CD4-positive, alpha-beta memory T cell (primary cell): Measurements from ENCODE around the gene BGLAP. TPM values are rescaled to one million over a fixed set of nuclear protein-coding genes. Genes with fewer than 3 reads are reported as not detected.

Source experiments
- CTCF ChIA-PET: fragments of 350-600 bp; sonication (Branson Sonifier 250); formaldehyde crosslinking; loops from one replicate; lab custom pipeline; 2021; ENCODE audit warnings: inconsistent platforms; ENCODE audit not compliant: partially characterized antibody; lab: Charles Lee
- POLR2A ChIA-PET: fragments of 350-600 bp; sonication (Branson Sonifier 250); formaldehyde crosslinking; loops from one replicate; lab custom pipeline; 2021; ENCODE audit not compliant: partially characterized antibody; lab: Charles Lee
- DNase-seq, 5 donors: peaks; one replicate each; pipeline versions ENCODE4 v3.0.0 to v3.0.0-alpha.2; 2020 to 2022; ENCODE audit warnings: mixed read lengths in 1 of 5
- H3K27ac ChIP-seq: one replicate; pipeline ENCODE4 v1.7.0; 2013; ENCODE audit warnings: low read depth, low read length
- H3K27me3 ChIP-seq: 2 replicates; pipeline ENCODE4 v1.7.0; 2013; ENCODE audit warnings: mild to moderate bottlenecking, low read length, moderate library complexity; ENCODE audit not compliant: insufficient read depth
- H3K36me3 ChIP-seq: 2 replicates; pipeline ENCODE4 v1.7.0; 2013; ENCODE audit warnings: mild to moderate bottlenecking, low read length, moderate library complexity; ENCODE audit not compliant: insufficient read depth
- H3K4me1 ChIP-seq: 2 replicates; pipeline ENCODE4 v1.7.0; 2013; ENCODE audit warnings: mild to moderate bottlenecking, low read length, moderate library complexity; ENCODE audit not compliant: insufficient read depth
- H3K4me3 ChIP-seq, 2 donors: one replicate each; pipeline ENCODE4 v1.7.0; 2013; ENCODE audit warnings: low read length in 2 of 2, mild to moderate bottlenecking in 1 of 2
- H3K9me3 ChIP-seq, 2 donors: one replicate each; pipeline ENCODE4 v1.7.0; 2013; ENCODE audit warnings: low read length in 2 of 2, control low read depth in 1 of 2; ENCODE audit not compliant: control insufficient read depth in 1 of 2
- H3K27ac Mint-ChIP-seq, 7 donors: one replicate each; pipeline ENCODE4 v1.8.0; 2020 to 2021; ENCODE audit warnings: mixed read lengths in 7 of 7, mild to moderate bottlenecking in 6 of 7, inconsistent platforms in 3 of 7, moderate library complexity in 3 of 7
- H3K27me3 Mint-ChIP-seq, 2 donors: one replicate each; pipeline ENCODE4 v1.8.0; 2020 to 2021; ENCODE audit warnings: mixed read lengths in 2 of 2
- H3K36me3 Mint-ChIP-seq, 2 donors: one replicate each; pipeline ENCODE4 v1.8.0; 2020 to 2021; ENCODE audit warnings: mixed read lengths in 2 of 2, inconsistent platforms in 1 of 2, mild to moderate bottlenecking in 1 of 2
- H3K4me1 Mint-ChIP-seq, 4 donors: one replicate each; pipeline ENCODE4 v1.8.0; 2020 to 2021; ENCODE audit warnings: mixed read lengths in 4 of 4, mild to moderate bottlenecking in 1 of 4
- H3K4me3 Mint-ChIP-seq, 8 donors: one replicate each; pipeline ENCODE4 v1.8.0; 2020 to 2021; ENCODE audit warnings: mixed read lengths in 8 of 8, mild to moderate bottlenecking in 7 of 8, moderate library complexity in 6 of 8, inconsistent platforms in 3 of 8
- H3K9me3 Mint-ChIP-seq, 8 donors: one replicate each; pipeline ENCODE4 v1.8.0; 2020 to 2021; ENCODE audit warnings: mixed read lengths in 8 of 8, mild to moderate bottlenecking in 5 of 8, inconsistent platforms in 3 of 8, moderate library complexity in 1 of 8
- intact Hi-C: fragments of 100-400 bp; cut with micrococcal nuclease; formaldehyde crosslinking; loops from one replicate; pipeline ENCODE4 v1.15.1; 2023
- polyA plus RNA-seq, 2 donors: library from polyadenylated mRNA; unstranded; fragments of 300-500 nt; fragmentation: Illumina TruSeq; gene quantifications; one replicate each; pipeline ENCODE4 v1.2.3, GENCODE V29; 2021
- total RNA-seq, 2 experiments: library from RNA; stranded (reverse); gene quantifications; one replicate each; pipeline ENCODE4 v1.2.3, GENCODE V29; 2021

BGLAP gene
- total and polyA plus RNA-seq, 4 experiments from 2014 or later = 7.2 to 7.7 TPM; not detected in 2

DNA sequence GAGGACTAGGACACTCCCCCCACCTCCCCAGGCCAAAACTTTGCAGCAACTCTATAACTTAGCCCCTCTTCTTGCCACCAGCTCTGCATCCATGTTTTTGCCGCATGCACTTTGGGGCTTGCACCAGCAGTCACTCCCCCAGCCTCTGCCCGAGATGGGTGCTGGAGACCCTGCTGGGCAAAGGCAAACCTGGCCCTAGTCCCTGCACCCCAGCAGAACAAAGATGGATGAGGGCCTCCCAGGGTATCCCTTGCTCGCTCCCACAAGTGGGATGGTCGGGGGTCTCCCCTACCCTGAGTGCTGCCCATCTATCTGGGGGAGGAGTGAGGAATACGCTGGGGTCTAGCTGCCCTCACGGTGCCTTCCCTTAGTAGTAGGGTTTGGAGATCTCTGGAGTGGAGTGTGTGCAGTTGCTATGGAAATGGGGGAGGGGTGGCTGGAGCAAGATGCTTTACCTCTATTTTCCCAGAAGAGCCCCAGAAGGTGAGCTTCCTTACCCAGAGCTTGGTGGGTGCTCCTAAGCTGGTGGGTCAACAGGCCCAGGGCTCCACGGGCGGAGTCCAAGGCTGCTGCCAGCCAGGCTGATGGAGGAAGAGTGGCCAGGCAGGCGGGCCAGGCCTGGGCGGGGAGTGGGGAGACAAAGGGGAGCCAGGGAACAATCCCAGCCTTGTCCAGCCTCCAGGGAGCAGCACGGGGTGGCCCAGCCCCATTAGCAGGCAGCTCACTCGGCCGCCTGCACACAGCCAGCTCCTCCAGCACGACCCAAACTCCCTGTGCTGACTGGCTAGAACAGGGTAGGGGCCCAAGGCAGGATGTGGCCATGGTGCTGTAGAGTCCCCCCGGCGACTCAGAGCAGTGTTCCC lies 5.7 kb downstream of the BGLAP start, which contains the start of gene PAQR6:
TSS of gene PAQR6 (minus strand) at position 597 of the 863 bp plus-strand sequence. CDS start 1,325 bp downstream, outside the sequence.
- CTCF ChIA-PET = interaction anchor here (0.6 kb wide), 1 partner anchor 20 kb away, joined by 6 read pairs; no protein-coding TSS in a partner anchor
- no peak for DNase-seq

DNA sequence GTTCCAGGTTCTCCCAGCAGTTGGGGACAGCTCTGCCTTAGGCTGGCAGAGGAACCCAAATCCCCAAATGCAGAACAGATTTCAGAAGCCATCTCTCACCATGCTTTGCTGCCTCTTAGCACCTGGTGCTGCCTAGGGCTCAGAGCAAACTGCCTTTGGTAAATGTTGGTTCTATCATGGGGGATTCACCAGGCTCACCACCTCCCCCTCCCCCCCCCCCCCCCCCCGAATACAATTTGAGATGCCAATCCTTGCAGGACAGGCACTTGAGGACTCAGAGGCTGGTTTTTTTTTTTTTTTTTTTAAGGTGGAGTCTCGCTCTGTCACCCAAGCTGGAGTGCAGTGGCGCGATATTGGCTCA lies 6.3 kb downstream of the BGLAP start:
- no peak for DNase-seq
- Mint-ChIP-seq H3K36me3 (peaks cover 13 to 32% of the 10 kb centered on the region in 2 donors), H3K9me3 (no peaks in the 10 kb centered on the region), H3K27ac (peak overlapping the region in 4 of 7 donors; percentile 41 to 52 (median 47)), H3K4me3 (no peak overlapping the region), H3K27me3 (no peaks in the 10 kb centered on the region), H3K4me1 (peaks cover 14 to 44% (median 26%) of the 10 kb centered on the region in 4 donors)
- no peaks in the 10 kb centered on the region for H3K27me3 ChIP-seq
- no peak overlapping the region for H3K27ac ChIP-seq
- ChIA-PET POLR2A (no interaction called here), CTCF (interaction anchor here (0.6 kb wide), 1 partner anchor 21 kb away, joined by 6 read pairs; no protein-coding TSS in a partner anchor)
- H3K4me1 ChIP-seq = peaks cover 28% of the 10 kb centered on the region
- no peak overlapping the region for H3K4me3 ChIP-seq
- intact Hi-C loops = no loop called here
- H3K9me3 ChIP-seq = no peaks in the 10 kb centered on the region
- H3K36me3 ChIP-seq = peaks cover 31% of the 10 kb centered on the region

More for the DNA sequence above, 5.7 kb downstream of the BGLAP start, which contains the start of gene PAQR6:
- H3K36me3 Mint-ChIP-seq = peaks cover 7 to 26% of the 10 kb centered on the region in 2 donors
- no peaks in the 10 kb centered on the region for H3K9me3 Mint-ChIP-seq
- H3K27ac Mint-ChIP-seq = peak within 1 kb of the TSS in 6 of 7 donors; percentile 15 to 62 (median 48)
- no peaks in the 10 kb centered on the region for H3K9me3 ChIP-seq
- H3K4me3 Mint-ChIP-seq = peak within 1 kb of the TSS in 5 of 8 donors; percentile 26 to 39 (median 31)
- H3K36me3 ChIP-seq = peaks cover 25% of the 10 kb centered on the region
- intact Hi-C loops = no loop called here
- H3K4me1 ChIP-seq = peaks cover 28% of the 10 kb centered on the region
- no peak within 1 kb of the TSS for H3K27ac ChIP-seq
- H3K4me1 Mint-ChIP-seq = peaks cover 14 to 38% (median 23%) of the 10 kb centered on the region in 4 donors
- no peaks in the 10 kb centered on the region for H3K27me3 ChIP-seq
- POLR2A ChIA-PET = no interaction called here
- no peaks in the 10 kb centered on the region for H3K27me3 Mint-ChIP-seq
- no peak within 1 kb of the TSS for H3K4me3 ChIP-seq

DNA sequence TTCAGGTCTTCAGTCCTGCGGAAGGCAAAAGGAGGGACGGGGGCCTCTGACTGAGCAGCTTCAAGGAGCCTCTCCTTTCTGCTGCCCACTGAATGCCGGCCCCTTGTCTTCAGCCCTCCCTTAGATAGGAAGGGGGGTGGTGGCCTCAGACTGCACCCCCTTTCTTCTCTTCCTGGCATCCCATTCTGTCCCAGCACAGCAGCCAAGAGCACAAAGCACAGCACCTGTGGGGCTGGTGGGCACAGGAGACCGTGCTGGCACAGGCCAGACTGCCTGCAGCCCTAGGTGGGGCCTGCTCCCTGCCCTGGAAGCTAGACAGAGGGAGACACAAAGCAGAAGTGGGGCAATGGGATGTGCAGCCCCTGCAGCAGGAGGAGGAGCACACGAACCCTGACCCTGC lies 7.6 kb downstream of the BGLAP start:
- Histone ChIP-seq H3K27me3 (no peaks in the 10 kb centered on the region), H3K4me1 (peaks cover 28% of the 10 kb centered on the region), H3K36me3 (peaks cover 44% of the 10 kb centered on the region), H3K4me3 (no peak overlapping the region), H3K9me3 (no peaks in the 10 kb centered on the region), H3K27ac (no peak overlapping the region)
- Mint-ChIP-seq H3K36me3 (peaks cover 22 to 38% of the 10 kb centered on the region in 2 donors), H3K4me3 (no peak overlapping the region), H3K27me3 (no peaks in the 10 kb centered on the region), H3K27ac (peak overlapping the region in 2 of 7 donors; percentile 19 to 29), H3K9me3 (no peaks in the 10 kb centered on the region), H3K4me1 (peaks cover 14 to 37% (median 24%) of the 10 kb centered on the region in 4 donors)
- no peak for DNase-seq
- POLR2A ChIA-PET = no interaction called here
- intact Hi-C loops = no loop called here
- CTCF ChIA-PET = no interaction called here

DNA sequence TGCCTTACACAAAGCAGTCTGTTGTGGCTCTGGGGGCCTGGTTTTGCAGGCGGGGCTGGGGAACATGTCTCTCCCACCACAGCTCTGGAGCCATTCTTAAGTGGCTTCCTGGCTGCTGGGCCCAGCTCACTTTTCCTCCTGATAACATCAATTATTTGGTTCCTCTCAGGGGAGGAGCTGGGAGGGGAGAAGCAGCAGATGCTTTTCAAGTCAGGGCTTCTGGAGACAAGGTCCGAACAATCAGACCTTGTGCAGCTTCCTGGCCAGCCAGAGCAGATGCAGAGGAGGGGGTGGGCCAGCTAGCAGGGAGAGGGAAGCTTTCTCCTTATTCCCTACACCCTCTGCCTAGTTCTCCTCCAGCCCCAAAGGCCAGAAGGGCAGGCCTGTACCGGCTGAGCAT lies 9.5 kb downstream of the BGLAP start:
- CTCF ChIA-PET = interaction anchor here (1.2 kb wide), 1 partner anchor 186 kb away, joined by 3 read pairs; no protein-coding TSS in a partner anchor
- Mint-ChIP-seq H3K4me3 (peak overlapping the region in 2 of 8 donors; percentile 25 to 50), H3K9me3 (no peaks in the 10 kb centered on the region), H3K27ac (peak overlapping the region in 5 of 7 donors; percentile 70 to 87 (median 76)), H3K36me3 (peaks cover 29 to 45% of the 10 kb centered on the region in 2 donors), H3K27me3 (no peaks in the 10 kb centered on the region), H3K4me1 (peaks cover 3 to 26% (median 13%) of the 10 kb centered on the region in 4 donors)
- H3K4me1 ChIP-seq = peaks cover 13% of the 10 kb centered on the region
- H3K27ac ChIP-seq = no peak overlapping the region
- no peak for DNase-seq
- H3K9me3 ChIP-seq = no peaks in the 10 kb centered on the region
- no peaks in the 10 kb centered on the region for H3K27me3 ChIP-seq
- intact Hi-C loops = no loop called here
- peaks cover 52% of the 10 kb centered on the region for H3K36me3 ChIP-seq
- H3K4me3 ChIP-seq = no peak overlapping the region
- POLR2A ChIA-PET = interaction anchor here (1.0 to 1.2 kb wide), 5 partner anchors 22 to 44 kb away, joined by 3 to 4 read pairs (median 3); partner anchors contain the start of genes GLMP, PMF1 and SMG5

DNA sequence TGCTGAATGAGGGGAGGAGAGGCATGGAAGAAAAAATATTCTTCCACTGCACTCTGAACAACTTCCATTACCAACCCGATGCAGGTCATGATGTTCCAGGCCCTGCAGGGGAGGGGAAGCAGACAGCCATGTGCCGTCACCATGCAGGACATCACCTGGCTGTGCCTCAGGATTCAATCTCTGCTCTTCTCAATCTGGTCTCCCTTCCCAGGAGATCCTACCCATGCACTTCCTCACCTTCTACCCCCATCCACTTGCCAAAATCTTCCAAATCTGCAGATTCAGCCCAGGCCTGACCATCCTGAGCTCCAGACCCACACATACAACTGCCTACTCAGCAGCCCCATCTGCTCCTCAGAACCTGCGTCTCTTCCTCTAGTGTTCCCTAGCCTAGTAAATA lies 11.7 kb downstream of the BGLAP start:
- peaks cover 30 to 63% of the 10 kb centered on the region in 2 donors for H3K36me3 Mint-ChIP-seq
- Histone ChIP-seq H3K4me3 (no peak overlapping the region), H3K27me3 (no peaks in the 10 kb centered on the region), H3K4me1 (peaks cover 11% of the 10 kb centered on the region), H3K9me3 (no peaks in the 10 kb centered on the region), H3K36me3 (peaks cover 69% of the 10 kb centered on the region), H3K27ac (no peak overlapping the region)
- H3K27ac Mint-ChIP-seq = peak overlapping the region in 5 of 7 donors; percentile 3 to 83 (median 58)
- intact Hi-C loops = no loop called here
- no peak overlapping the region for H3K4me3 Mint-ChIP-seq
- no peaks in the 10 kb centered on the region for H3K9me3 Mint-ChIP-seq
- POLR2A ChIA-PET = no interaction called here
- DNase-seq = no peak
- H3K27me3 Mint-ChIP-seq = no peaks in the 10 kb centered on the region
- peaks cover 3 to 23% (median 13%) of the 10 kb centered on the region in 4 donors for H3K4me1 Mint-ChIP-seq
- CTCF ChIA-PET = no interaction called here

DNA sequence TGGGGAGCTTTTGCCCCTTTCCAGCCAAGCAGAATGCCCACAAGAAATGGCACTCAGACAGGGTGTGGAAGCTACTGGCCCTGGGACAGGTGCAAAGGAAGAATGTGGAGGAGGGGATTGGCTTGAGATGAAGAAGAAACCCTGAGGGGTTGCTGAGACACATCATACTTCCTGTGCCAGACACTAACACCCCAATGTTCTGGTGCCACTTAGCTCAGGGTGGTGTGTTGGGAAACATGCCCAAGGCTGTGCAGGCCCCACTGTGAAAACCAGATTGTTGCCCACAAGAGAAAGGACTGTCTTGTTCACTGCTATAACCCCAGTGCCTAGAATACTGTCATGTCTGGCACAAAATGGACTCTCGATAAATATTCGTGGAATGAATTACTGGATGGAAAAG lies 15.7 kb downstream of the BGLAP start:
- ChIA-PET POLR2A (no interaction called here), CTCF (interaction anchor here (1.2 kb wide), 1 partner anchor 11 kb away, joined by 3 read pairs; no protein-coding TSS in a partner anchor)
- no peak for DNase-seq
- Histone ChIP-seq H3K4me1 (no peaks in the 10 kb centered on the region), H3K9me3 (no peaks in the 10 kb centered on the region), H3K27ac (no peak overlapping the region), H3K36me3 (peaks cover 78% of the 10 kb centered on the region), H3K27me3 (no peaks in the 10 kb centered on the region), H3K4me3 (no peak overlapping the region)
- H3K27ac Mint-ChIP-seq = peak overlapping the region in 2 of 7 donors; percentile 62 to 75
- no peaks in the 10 kb centered on the region for H3K27me3 Mint-ChIP-seq
- intact Hi-C loops = no loop called here
- H3K9me3 Mint-ChIP-seq = no peaks in the 10 kb centered on the region
- H3K4me3 Mint-ChIP-seq = no peak overlapping the region
- peaks cover 44 to 70% of the 10 kb centered on the region in 2 donors for H3K36me3 Mint-ChIP-seq
- H3K4me1 Mint-ChIP-seq = peaks cover 0 to 6% (median 3%) of the 10 kb centered on the region in 4 donors

DNA sequence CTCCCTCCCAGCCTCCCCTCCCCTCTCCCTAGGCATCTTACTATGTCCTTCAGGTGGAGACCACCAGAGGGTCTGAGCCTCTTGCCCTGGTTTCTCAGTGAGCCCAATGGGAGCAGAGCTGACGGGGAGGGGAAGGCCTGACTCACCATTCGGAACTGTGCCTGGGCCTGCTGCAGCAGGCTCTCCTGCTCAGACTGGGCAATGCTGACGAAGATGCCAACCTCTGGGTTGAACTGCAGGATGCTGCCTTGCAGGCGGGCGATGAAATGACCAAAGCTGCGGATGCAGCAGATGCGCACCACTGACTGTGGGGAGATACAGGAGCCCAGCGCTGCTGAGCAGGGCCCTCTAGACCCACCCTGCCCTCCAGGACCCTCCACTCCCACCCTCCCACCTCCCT lies 16.9 kb downstream of the BGLAP start:
- Histone ChIP-seq H3K4me3 (no peak overlapping the region), H3K27ac (no peak overlapping the region), H3K9me3 (no peaks in the 10 kb centered on the region), H3K36me3 (peaks cover 76% of the 10 kb centered on the region), H3K27me3 (no peaks in the 10 kb centered on the region), H3K4me1 (no peaks in the 10 kb centered on the region)
- H3K27ac Mint-ChIP-seq = peak overlapping the region in 2 of 7 donors; percentile 52 to 79
- ChIA-PET CTCF (no interaction called here), POLR2A (no interaction called here)
- no peak overlapping the region for H3K4me3 Mint-ChIP-seq
- DNase-seq = no peak
- no peaks in the 10 kb centered on the region for H3K4me1 Mint-ChIP-seq
- H3K9me3 Mint-ChIP-seq = no peaks in the 10 kb centered on the region
- intact Hi-C loops = no loop called here
- no peaks in the 10 kb centered on the region for H3K27me3 Mint-ChIP-seq
- peaks cover 41 to 69% of the 10 kb centered on the region in 2 donors for H3K36me3 Mint-ChIP-seq
